Uterus (tissue), 2 donors: Measurements from ENCODE around the gene FAM209A.

Experiments used
- POLR2A ChIP-seq, 2 donors: fragments of 450-650 bp; IDR thresholded peaks; one replicate each; pipeline ENCODE4 v1.6.1; 2016; ENCODE audit warnings: antibody characterized with exemption in 2 of 2, mild to moderate bottlenecking in 1 of 2, moderate library complexity in 1 of 2
- TF ChIP-seq, protein P1 (sequence below), 4 experiments: fragments of 200-600 bp in 2 of 4; fragments of 450-650 bp in 2 of 4; sonication (generic) in 2 of 4; IDR thresholded peaks; one replicate each; pipeline ENCODE4 v1.5.1; 2016 to 2019; ENCODE audit warnings: antibody characterized with exemption in 4 of 4, mild to moderate bottlenecking in 2 of 4, moderate library complexity in 1 of 4

DNA sequence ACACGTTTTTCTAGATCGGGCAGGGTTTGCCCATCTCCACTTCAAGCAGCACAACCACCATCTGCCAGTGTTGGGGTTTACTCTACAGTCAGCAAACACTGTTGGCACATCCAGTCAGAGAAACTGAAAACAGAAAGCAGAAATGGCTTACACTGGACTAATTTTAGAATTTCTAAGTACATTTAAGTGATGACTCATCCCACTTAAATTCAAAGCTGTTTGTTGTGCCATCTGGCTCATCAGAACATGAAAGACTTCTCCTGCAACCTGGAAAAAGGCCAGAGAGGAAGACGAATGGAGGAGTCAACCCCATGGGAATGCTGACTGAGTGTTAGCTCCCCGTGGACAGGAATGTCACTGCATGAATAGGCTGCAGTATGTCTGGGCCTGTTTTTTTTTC, 30.3 kb downstream of the FAM209A start:
- TF ChIP-seq, protein P1, sequence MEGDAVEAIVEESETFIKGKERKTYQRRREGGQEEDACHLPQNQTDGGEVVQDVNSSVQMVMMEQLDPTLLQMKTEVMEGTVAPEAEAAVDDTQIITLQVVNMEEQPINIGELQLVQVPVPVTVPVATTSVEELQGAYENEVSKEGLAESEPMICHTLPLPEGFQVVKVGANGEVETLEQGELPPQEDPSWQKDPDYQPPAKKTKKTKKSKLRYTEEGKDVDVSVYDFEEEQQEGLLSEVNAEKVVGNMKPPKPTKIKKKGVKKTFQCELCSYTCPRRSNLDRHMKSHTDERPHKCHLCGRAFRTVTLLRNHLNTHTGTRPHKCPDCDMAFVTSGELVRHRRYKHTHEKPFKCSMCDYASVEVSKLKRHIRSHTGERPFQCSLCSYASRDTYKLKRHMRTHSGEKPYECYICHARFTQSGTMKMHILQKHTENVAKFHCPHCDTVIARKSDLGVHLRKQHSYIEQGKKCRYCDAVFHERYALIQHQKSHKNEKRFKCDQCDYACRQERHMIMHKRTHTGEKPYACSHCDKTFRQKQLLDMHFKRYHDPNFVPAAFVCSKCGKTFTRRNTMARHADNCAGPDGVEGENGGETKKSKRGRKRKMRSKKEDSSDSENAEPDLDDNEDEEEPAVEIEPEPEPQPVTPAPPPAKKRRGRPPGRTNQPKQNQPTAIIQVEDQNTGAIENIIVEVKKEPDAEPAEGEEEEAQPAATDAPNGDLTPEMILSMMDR (IDR thresholded peaks at IDR 0.05), result peak in 1 of 4 experiments; percentile 4
- no peak for TF ChIP-seq POLR2A (IDR thresholded peaks at IDR 0.05)
